Ascending aorta (tissue), 2 donors: ENCODE results near the gene CEACAM6. TPM values are rescaled to one million over a fixed set of nuclear protein-coding genes. Genes with fewer than 3 reads are reported as not detected.

Experiments used
- DNase-seq, 2 donors: peaks; one replicate each; pipeline ENCODE4 v3.0.0-alpha.2; 2019; ENCODE audit warnings: low spot score in 2 of 2
- H3K27ac ChIP-seq, 2 donors: fragments of 200-600 bp; sonication (generic); one replicate each; pipeline ENCODE4 v1.5.1; 2016 to 2017; ENCODE audit warnings: mild to moderate bottlenecking in 1 of 2
- H3K27me3 ChIP-seq: fragments of 200-600 bp; sonication (generic); one replicate; pipeline ENCODE4 v1.5.1; 2017
- H3K36me3 ChIP-seq, 2 donors: fragments of 200-600 bp; sonication (generic); one replicate each; pipeline ENCODE4 v1.5.1; 2016
- H3K4me1 ChIP-seq, 2 donors: fragments of 200-600 bp; sonication (generic); one replicate each; pipeline ENCODE4 v1.5.1; 2016 to 2017; ENCODE audit warnings: mild to moderate bottlenecking in 1 of 2
- H3K4me3 ChIP-seq, 2 donors: fragments of 200-600 bp; sonication (generic); one replicate each; pipeline ENCODE4 v1.5.1; 2016 to 2017; ENCODE audit warnings: mild to moderate bottlenecking in 1 of 2
- H3K9me3 ChIP-seq, 2 donors: fragments of 200-600 bp; sonication (generic); one replicate each; pipeline ENCODE4 v1.5.1; 2016
- CTCF ChIP-seq, 3 experiments: fragments of 200-600 bp in 2 of 3; fragments of 450-650 bp in 1 of 3; sonication (generic) in 2 of 3; IDR thresholded peaks; one replicate each; pipeline ENCODE4 v1.5.1; 2016 to 2019; ENCODE audit warnings: antibody characterized with exemption in 3 of 3, mild to moderate bottlenecking in 1 of 3, moderate library complexity in 1 of 3
- intact Hi-C: fragments of 100-400 bp; cut with DNase I; formaldehyde crosslinking; loops from one replicate; pipeline ENCODE4 v1.15.1; 2023
- total RNA-seq: library from RNA; depleted of rRNA; stranded (reverse); fragments of >200 nt; gene quantifications from one replicate; pipeline ENCODE4 v1.1.0, GENCODE V29; 2016

Gene CEACAM6
- total RNA-seq, 1 donor from 2014 or later, result not detected

GRCh38 chr19:41740415-41741243 lies 14.7 kb upstream of the CEACAM6 start:
- TF ChIP-seq CTCF (IDR thresholded peaks at IDR 0.05), result no peak
- Histone ChIP-seq H3K27me3 (no peaks in the 10 kb centered on the region), H3K4me3 (no peak overlapping the region), H3K36me3 (no peaks in the 10 kb centered on the region), H3K4me1 (no peaks in the 10 kb centered on the region), H3K27ac (no peak overlapping the region), H3K9me3 (no peaks in the 10 kb centered on the region)
- intact Hi-C loops, result no loop called here
- DNase-seq, result no peak

- TF ChIP-seq CTCF (IDR thresholded peaks at IDR 0.05), result no peak
- Histone ChIP-seq H3K9me3 (no peaks in the 10 kb centered on the region), H3K36me3 (no peaks in the 10 kb centered on the region), H3K4me1 (no peaks in the 10 kb centered on the region), H3K27me3 (no peaks in the 10 kb centered on the region), H3K4me3 (no peak overlapping the region), H3K27ac (no peak overlapping the region)
- intact Hi-C loops, result no loop called here
- DNase-seq, result no peak
These were observed 14.1 kb upstream of the CEACAM6 start for GRCh38 chr19:41741244-41741554.

DNA sequence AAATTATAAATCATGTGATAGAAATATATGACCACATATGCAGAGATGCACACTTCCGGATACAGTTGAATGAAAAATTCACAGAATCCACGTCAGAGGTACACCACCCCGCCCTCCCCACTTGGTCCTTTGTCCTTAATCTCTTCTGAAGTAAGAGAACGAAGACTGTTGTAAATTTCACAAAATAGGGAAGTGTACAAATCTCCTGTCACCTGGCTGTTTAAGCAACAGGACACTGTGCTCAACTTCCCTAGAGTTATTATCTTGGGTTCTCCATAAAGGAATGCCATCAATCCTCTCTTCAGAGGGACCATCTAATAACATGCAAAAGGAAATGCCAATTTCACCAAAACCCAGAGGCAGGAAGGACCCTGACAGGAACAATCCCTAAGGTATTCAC lies 10.5 kb upstream of the CEACAM6 start:
- intact Hi-C loops, result no loop called here
- DNase-seq, result no peak
- no peaks in the 10 kb centered on the region for H3K36me3 ChIP-seq
- no peak for TF ChIP-seq CTCF (IDR thresholded peaks at IDR 0.05)
- no peak overlapping the region for H3K4me3 ChIP-seq
- no peaks in the 10 kb centered on the region for H3K9me3 ChIP-seq
- H3K4me1 ChIP-seq, result no peaks in the 10 kb centered on the region
- H3K27ac ChIP-seq, result no peak overlapping the region
- H3K27me3 ChIP-seq, result no peaks in the 10 kb centered on the region

GRCh38 chr19:41745756-41746155 lies 9.6 kb upstream of the CEACAM6 start:
- no peak for TF ChIP-seq CTCF (IDR thresholded peaks at IDR 0.05)
- Histone ChIP-seq H3K27ac (no peak overlapping the region), H3K9me3 (no peaks in the 10 kb centered on the region), H3K27me3 (no peaks in the 10 kb centered on the region), H3K4me1 (no peaks in the 10 kb centered on the region), H3K4me3 (no peak overlapping the region), H3K36me3 (no peaks in the 10 kb centered on the region)
- intact Hi-C loops, result no loop called here
- DNase-seq, result no peak

- Histone ChIP-seq H3K27me3 (no peaks in the 10 kb centered on the region), H3K4me1 (no peaks in the 10 kb centered on the region), H3K4me3 (no peak overlapping the region), H3K9me3 (no peaks in the 10 kb centered on the region), H3K27ac (no peak overlapping the region), H3K36me3 (no peaks in the 10 kb centered on the region)
- TF ChIP-seq CTCF (IDR thresholded peaks at IDR 0.05), result no peak
- intact Hi-C loops, result no loop called here
- no peak for DNase-seq
These were observed 8.6 kb upstream of the CEACAM6 start for GRCh38 chr19:41746593-41747227.
